HG03575 (cell line): ENCODE results near the gene VPS35L.

Source experiments
- ATAC-seq: cut with Tn5 transposase; IDR thresholded peaks from one replicate; pipeline ENCODE4 v1.9.1; 2021; ENCODE audit not compliant: unreplicated experiment, insufficient number of reproducible peaks, low FRiP score; ENCODE audit errors: extremely low read depth

Gene VPS35L, protein sequence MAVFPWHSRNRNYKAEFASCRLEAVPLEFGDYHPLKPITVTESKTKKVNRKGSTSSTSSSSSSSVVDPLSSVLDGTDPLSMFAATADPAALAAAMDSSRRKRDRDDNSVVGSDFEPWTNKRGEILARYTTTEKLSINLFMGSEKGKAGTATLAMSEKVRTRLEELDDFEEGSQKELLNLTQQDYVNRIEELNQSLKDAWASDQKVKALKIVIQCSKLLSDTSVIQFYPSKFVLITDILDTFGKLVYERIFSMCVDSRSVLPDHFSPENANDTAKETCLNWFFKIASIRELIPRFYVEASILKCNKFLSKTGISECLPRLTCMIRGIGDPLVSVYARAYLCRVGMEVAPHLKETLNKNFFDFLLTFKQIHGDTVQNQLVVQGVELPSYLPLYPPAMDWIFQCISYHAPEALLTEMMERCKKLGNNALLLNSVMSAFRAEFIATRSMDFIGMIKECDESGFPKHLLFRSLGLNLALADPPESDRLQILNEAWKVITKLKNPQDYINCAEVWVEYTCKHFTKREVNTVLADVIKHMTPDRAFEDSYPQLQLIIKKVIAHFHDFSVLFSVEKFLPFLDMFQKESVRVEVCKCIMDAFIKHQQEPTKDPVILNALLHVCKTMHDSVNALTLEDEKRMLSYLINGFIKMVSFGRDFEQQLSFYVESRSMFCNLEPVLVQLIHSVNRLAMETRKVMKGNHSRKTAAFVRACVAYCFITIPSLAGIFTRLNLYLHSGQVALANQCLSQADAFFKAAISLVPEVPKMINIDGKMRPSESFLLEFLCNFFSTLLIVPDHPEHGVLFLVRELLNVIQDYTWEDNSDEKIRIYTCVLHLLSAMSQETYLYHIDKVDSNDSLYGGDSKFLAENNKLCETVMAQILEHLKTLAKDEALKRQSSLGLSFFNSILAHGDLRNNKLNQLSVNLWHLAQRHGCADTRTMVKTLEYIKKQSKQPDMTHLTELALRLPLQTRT

DNA sequence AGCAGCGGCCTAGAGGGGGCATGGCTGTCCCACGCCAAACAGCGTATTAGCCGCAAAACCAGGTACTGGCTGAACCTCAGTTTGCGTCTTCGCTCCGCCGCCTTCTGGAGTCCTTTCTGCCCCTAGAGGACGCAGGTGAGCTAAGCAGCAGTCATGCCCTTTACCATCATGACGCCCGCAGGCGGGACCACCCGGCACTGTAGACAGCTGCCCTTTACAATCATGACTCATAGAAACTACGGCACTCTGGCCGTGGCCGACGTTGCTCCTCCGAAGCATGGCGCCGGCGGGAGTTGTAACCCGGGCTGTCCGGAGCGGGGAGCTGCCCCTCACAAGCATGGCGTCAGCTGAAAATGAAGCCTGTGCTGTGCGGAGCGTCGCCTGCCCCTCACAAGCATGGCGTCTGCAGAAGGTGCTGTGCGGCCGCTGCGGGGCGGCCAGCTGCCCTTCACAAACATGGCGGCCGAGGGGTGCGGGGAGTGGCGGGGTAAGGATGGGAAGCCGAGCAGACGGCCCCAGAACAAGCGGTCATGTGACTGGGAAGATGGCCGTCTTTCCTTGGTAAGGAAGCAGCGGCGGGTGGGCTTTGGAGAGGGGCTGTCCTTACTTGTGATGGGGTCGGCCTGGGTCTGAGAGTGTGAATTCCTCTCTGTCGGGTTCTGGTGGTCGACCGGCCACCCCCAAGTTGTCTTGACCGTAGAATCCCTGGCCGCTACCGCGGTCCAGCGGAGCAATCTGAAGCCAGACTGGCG is at the start of gene VPS35L:
VPS35L (plus strand) TSS at position 518 of the 752 bp plus-strand sequence; CDS start at position 545, 27 bp downstream.
- peak; percentile 76 for ATAC-seq

DNA sequence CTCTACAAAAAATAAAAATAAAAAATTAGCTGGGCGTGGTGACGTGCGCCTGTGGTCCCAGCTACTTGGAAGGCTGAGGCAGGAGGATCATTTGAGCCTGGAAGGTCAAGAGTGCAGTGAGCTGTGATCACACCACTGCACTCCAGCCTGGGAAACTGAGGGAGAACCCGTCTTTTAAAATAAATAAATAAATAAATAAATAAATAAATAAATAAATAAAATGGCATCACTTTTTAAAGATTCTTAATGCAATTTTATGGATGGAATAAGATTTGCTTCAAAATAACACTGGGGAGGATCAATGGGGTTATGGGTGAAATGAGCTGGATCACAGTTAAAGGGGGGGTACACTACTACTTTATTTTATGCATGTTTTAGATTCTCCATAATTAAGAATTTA is 48.5 kb upstream of the VPS35L start:
- no peak for ATAC-seq

DNA sequence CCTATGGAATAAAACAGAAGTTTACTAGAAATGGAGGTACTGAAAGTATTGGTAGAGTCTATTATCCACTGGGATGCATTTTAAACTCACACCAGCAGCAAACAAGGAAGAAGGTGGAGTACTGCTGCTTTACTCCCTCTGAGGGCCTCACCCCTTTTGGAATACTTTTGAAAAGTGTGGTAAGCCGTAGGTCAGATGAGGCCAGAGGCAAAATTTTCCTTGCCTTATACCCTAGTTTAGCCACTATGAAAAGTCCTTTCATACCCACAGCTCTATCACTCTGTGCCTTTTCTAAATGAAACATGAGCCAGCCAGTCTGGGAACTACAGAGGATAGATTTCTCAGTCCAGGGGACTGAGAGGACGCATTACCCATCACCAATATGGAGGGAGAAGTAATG is 47.6 kb upstream of the VPS35L start:
- no peak for ATAC-seq

DNA sequence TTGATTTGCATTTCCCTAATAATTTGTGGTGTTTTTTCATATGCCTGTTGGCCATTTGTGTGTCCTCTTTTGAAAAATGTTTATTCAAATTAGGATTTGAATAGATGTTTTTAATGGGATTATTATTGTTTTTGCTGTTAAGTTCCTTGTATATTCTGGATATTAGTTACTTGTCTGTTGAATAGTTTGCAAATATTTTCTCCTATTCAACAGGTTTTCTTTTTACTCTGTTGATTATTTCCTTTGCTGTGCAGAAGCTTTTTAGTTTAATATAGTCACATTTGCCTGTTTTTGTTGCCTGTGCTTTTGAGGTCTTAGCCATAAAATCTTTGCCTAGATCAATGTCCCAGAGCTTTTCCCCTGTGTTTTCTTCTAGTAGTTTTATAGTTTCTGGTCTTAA is 43.2 kb upstream of the VPS35L start:
- ATAC-seq: no peak

DNA sequence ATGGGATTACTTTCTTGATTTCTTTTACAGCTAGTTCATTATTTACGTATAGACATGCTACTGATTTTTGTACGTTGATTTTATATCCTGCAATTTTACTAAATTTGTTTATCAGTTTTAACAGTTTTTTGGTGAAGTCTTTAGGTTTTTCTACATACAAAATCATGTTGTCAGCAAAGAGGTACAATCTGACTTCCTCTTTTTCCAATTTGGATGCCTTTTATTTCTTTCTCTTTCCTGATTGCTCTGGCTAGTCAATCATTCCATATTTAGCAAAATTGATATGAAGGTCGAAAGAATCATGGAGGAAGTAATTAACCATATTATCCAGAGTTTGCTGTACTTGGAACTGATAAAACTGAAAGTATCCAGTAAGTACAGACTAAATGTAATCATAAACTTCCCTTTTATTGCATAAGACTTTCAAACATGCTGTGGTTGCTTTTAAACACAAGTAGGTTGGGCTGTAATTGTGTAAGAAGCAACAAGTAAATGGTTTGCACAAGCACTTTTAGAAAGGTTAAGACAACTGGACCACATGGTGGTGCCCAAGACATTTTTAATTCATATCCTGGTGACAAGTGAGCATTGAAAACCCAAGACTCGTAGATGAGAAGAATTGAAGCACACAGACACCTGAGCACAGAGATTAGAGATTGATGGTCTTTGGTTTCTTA is 42.0 kb upstream of the VPS35L start:
- no peak for ATAC-seq

DNA sequence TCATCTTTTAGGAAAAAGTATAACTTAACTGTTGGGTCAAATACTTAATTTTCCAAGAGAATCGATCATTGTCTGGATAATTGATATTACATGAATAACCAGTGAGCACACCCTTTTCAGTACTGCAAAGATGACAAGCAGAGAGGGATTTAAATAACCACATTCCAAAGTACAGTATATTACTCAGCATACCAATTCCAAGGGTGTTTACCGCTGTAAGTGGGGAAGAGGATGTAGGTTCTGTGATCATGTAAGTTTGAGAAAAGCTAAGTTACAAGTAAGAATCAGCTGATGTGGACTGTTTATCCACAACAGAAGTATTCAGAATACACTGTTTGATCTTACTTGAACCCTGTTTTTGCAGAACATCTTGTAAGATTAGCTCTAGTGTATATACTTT is 39.7 kb upstream of the VPS35L start:
- no peak for ATAC-seq

DNA sequence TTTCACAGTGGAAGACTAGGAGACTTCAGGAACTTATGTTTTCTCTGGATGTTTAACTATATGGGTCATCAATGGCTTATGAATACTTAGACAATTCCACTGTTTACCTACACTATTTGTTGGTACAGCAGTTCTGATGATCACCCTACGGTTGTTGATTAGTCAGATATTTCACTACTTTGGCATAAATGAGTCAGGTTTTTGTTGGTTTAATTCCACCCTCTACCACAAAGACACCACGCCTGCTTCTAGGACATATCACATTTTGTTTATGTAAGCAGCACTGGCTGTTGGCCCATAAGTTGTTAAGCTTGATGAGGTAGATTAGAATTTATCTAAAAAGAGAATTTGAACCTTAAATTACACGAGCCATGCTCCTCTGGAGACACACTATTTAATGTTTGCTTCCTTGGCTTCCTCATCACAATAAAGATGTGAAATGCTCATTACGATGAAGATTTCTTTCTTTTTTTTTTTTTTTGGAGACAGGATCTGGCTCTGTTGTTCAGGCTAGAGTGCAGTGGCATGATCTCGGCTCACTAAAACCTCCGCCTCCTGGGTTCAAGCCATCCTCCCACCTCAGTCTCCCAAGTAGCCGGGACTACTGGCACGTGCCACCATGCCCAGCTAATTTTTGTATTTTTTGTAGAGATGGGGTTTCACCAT is 37.9 kb upstream of the VPS35L start:
- no peak for ATAC-seq

DNA sequence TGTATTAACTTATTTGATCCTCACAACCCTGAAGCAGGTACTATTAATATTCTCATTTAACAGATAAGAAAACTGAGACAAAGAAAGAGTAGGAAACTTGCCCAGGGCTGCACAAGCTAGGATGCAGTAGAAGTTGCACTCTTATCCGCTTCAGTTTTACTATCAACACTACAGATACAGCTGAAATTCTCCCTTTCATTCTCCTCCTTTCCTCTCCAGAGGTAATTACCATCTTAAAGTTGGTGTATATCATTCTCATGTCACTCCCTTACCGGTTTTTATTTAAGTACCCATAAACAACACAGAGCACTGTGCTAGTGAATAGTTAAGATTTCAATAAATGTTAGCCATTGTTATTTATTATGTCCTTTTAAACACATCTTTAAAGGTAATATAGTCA is 37.1 kb upstream of the VPS35L start:
- ATAC-seq: no peak

DNA sequence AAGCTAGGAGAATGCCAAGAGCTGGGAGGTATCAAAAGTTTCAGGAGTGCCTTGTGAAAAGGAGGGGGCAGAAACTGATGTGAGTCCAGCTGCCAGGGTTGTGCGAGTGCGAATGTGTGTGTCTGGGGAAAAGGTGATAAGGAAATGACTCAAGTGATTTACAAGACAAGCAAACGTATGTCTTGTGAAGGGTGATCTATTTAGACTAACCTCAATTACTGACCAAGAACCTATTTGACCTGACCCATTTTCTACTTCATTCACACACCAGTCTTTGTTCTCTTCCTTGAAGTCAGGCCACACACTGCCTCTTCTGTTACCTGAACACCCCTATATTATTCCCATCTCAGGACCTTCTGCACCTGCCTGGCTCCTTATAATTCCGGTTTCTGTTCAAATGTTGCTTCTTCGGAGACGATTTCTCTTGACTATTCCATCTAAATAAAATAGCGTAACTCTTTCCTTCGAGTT is 34.6 kb upstream of the VPS35L start:
- no peak for ATAC-seq

DNA sequence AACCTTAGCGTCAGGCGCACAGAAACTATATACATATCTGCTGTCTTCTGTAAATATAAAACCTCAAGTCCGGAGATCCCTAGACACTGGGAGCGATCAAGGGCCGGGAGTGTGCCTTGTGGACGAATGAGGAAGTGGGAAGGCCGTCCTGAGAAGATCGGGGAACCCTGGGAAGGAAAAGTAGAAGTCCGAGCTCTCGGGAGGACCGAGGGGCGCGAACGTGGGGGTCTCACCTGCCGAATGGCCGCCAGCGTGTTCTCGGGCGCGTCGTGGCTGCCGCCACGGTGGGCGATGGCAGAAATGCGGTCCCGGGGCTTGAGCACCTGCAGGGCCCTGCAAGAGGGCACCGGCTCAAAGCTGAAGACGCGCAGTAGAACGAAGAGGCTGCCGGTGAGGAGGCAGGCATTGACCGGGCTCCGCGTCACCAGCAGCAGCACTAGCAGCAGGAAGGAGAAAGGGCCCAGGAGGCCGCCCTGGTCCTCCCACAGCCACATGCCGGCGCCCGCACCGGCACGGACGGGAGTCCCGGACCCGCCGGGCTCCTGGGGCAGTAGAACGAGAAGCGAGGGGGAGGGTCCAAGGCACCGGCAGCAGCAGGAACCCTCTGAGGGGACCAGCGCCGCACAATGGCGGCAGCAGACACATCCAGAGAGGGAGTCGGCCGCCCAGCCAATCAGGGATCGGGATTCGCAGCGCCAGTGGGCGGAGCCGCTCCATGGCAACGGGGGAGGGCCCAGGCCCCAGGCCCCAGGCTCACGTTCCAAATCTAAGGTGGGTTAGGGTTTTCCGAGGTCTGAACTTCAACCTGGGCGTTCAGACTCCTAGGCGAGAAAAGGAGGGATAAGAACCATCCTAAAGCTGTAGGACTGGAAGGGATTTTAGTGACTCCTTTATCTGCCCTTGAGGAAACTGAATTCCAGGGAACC is 33.8 kb upstream of the VPS35L start, which contains the start of gene GDE1:
GDE1 (minus strand) TSS at position 628 of the 926 bp plus-strand sequence; CDS start at position 494, 134 bp downstream.
- peak; percentile 45 for ATAC-seq

DNA sequence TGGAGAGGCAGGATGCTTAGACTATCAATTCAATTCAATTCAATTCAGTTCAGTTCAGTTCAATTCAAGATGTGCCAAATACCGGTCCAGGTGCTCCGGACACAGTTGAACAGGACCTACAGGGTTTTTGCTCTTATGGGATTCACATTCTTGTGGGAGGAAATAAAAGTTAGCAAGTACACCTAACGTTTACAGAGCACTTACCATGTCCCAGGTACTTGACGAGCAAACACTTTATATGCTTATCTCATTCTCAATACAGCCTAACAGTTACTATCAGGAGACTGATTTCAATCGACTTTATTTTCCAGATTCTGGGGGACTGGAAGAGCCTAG is 33.1 kb upstream of the VPS35L start:
- no peak for ATAC-seq

DNA sequence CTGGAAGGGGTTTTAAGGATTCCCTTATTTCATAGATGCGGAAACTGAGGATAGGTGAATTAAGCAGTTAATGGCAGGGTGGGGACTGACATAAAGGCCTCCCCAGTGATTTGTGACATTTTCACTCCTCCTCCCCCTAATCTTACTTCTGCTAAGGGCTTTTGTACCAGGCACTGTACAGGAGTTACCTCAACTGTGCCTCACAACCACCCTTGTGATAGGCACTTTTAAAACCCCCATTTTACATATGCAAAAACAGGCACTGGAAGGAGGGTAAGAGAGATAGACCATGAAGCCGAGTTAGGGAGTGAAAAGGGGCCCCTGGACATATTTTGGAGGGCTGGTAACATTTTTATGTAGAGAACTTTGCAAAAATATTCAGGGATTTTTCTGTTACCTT is 32.7 kb upstream of the VPS35L start:
- no peak for ATAC-seq

DNA sequence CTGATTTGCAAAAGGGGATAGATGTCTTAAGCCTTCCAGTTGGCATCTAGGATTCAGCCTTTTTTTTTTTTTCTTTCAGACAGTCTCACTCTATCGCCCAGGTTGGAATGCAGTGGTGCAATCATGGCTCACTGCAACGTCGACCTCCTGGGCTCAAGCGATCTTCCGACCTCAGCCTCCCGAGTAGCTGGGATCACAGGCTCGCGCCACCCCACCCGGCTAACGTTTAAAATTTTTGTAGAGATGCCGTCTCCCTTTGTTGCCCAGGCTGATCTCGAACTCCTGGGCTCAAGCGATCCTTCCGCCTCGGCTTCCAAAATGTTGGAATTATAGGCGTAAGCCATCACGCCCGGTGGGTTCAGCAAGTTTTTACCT is 32.3 kb upstream of the VPS35L start:
- ATAC-seq: no peak

DNA sequence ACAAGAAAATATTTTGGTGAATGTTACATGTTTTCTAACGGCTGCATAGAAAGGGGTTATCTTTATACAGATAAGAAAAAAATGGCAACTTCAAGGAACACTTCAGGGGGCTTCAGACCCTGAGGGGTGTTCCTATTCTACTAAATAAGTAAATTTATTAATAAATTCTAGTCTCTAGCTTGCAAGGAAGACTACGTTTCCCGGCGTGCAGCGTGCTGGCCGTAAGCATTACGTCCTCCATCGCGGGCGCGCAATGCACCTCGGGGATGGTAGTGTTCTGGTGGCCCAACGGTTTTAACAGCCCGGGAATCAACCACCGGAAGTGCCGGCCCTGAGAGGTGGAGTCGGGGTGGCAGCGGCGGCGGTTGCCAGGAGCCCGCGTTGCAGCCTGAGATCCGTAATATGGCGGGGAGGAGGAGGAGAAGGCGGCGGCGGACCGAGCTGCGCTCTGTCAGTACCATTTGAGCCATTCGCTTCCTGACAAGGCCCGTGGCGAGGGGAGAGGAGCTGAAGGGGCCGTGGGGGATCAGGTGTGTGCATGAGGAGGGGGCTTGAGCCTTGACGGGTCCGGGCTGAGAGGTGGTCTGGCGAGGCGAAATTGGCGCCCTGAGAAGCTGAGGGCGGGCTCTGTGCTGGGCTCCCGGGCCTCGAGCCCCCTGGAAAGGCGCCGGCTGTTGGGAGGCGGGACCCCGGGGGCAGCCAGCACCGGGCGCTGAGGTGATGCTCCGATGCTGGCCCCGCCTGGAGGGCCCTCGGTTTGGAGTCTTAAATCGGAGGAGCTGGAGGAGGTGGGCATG is 31.7 kb upstream of the VPS35L start, which contains the start of gene CCP110:
CCP110 (plus strand) TSS at position 384 of the 797 bp plus-strand sequence. CDS start 3,940 bp downstream, outside the sequence.
- ATAC-seq: no peak

DNA sequence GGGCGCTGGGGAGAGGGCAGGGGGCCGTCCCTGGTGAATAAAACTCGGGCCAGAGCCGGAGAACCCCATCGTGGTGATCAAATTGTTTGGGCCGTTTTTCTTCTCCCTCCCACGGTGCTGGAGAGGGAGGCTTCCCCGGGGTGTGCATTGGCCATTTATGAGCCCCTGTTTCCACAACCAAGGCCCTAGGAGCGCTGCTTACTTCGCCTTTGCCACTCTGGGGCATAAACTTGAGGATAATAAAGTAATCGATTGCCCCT is 31.2 kb upstream of the VPS35L start:
- ATAC-seq: no peak

DNA sequence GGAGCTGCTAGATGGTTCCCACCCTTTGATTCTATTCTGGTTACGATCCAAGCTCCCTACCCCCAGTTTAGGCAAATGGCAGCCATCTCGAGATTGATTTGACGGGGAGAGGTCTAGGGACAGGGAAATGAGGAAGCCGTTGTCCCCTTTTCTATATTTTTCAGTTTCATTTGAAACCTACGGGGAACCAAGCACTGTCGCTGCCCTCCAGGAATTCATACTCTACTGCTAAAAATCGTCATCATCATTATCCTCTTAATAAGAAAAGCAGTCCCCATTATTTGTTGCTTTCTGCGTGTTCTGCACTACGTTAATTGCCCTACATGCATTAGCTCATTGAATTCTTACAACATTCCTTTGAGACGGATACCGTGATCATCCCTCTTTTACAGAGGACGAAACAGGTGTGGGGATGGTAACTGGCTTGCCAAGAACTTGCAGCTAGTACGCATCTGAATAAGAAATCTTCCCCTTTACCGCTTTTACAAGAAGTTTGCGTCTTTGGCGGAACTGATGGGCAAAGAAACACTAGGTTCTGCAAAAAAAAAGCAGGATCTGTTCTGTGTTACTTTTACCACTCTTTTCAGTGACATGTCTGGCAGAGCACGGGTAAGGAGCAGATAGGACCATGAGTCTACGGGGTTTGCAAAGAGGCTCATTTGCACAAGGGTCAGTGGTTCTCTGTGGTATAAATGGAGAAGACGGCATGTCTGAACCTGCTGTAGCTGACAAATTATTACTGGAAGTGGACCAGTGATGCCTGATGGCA is 30.7 kb upstream of the VPS35L start:
- no peak for ATAC-seq
